ENCODE data around the gene NEURL1B.

The NEURL1B gene

GRCh38 chr5:172714491-172715420 lies 73.7 kb downstream of the NEURL1B start:
- no peak for DNase-seq (ENCODE audit: low read depth in 2 of 2)

- DNase-seq (ENCODE audit: low read depth in 2 of 2) = no peak
These were observed 74.3 kb downstream of the NEURL1B start for GRCh38 chr5:172715421-172715780.

GRCh38 chr5:172715931-172716682 lies 75.0 kb downstream of the NEURL1B start:
- DNase-seq (ENCODE audit: low read depth in 2 of 2) = no peak

- DNase-seq (ENCODE audit: low read depth in 2 of 2) = peak; percentile 58 to 62
These were observed 75.8 kb downstream of the NEURL1B start for GRCh38 chr5:172716796-172717313.

- DNase-seq (ENCODE audit: low read depth in 2 of 2) = no peak
These were observed 76.6 kb downstream of the NEURL1B start for GRCh38 chr5:172717481-172718195.

- no peak for DNase-seq (ENCODE audit: low read depth in 2 of 2)
These were observed 77.6 kb downstream of the NEURL1B start for GRCh38 chr5:172718527-172719114.

GRCh38 chr5:172719211-172719610 lies 78.1 kb downstream of the NEURL1B start:
- no peak for DNase-seq (ENCODE audit: low read depth in 2 of 2)

- DNase-seq (ENCODE audit: low read depth in 2 of 2) = no peak
These were observed 79.6 kb downstream of the NEURL1B start for GRCh38 chr5:172720655-172721054.

GRCh38 chr5:172721455-172722326 lies 80.6 kb downstream of the NEURL1B start:
- DNase-seq (ENCODE audit: low read depth in 2 of 2) = no peak

GRCh38 chr5:172722327-172722815 lies 81.3 kb downstream of the NEURL1B start:
- DNase-seq (ENCODE audit: low read depth in 2 of 2) = no peak

- DNase-seq (ENCODE audit: low read depth in 2 of 2) = no peak
These were observed 82.4 kb downstream of the NEURL1B start for GRCh38 chr5:172723508-172723907.

- DNase-seq (ENCODE audit: low read depth in 2 of 2) = no peak
These were observed 83.5 kb downstream of the NEURL1B start for GRCh38 chr5:172724242-172725183.

- DNase-seq (ENCODE audit: low read depth in 2 of 2) = no peak
These were observed 84.2 kb downstream of the NEURL1B start for GRCh38 chr5:172725273-172725672.

GRCh38 chr5:172725785-172726184 lies 84.7 kb downstream of the NEURL1B start:
- DNase-seq (ENCODE audit: low read depth in 2 of 2) = no peak

GRCh38 chr5:172726966-172727365 lies 85.9 kb downstream of the NEURL1B start:
- no peak for DNase-seq (ENCODE audit: low read depth in 2 of 2)

GRCh38 chr5:172727551-172727950 lies 86.5 kb downstream of the NEURL1B start:
- no peak for DNase-seq (ENCODE audit: low read depth in 2 of 2)

GRCh38 chr5:172728481-172729241 lies 87.6 kb downstream of the NEURL1B start:
- DNase-seq (ENCODE audit: low read depth in 2 of 2) = no peak

- DNase-seq (ENCODE audit: low read depth in 2 of 2) = no peak
These were observed 88.5 kb downstream of the NEURL1B start for GRCh38 chr5:172729588-172729987.

GRCh38 chr5:172730222-172730621 lies 89.2 kb downstream of the NEURL1B start:
- no peak for DNase-seq (ENCODE audit: low read depth in 2 of 2)
